Osteoblast (primary cell): ENCODE results near the gene DNAH17. TPM values are rescaled to one million over a fixed set of nuclear protein-coding genes. Genes with fewer than 3 reads are reported as not detected.

Experiments used
- DNase-seq: peaks from one replicate; pipeline ENCODE4 v3.0.0; 2011; ENCODE audit warnings: low spot score, mixed read lengths; ENCODE audit not compliant: insufficient read length; ENCODE audit errors: missing footprints
- H2AFZ ChIP-seq: 2 replicates; pipeline ENCODE4 v1.6.0; 2011; ENCODE audit warnings: mild to moderate bottlenecking, low read length
- H3K27ac ChIP-seq: 2 replicates; pipeline ENCODE4 v1.5.1; 2011; ENCODE audit warnings: mild to moderate bottlenecking, low read depth, low read length, moderate library complexity
- H3K27me3 ChIP-seq: 2 replicates; pipeline ENCODE4 v1.6.0; 2012; ENCODE audit warnings: mild to moderate bottlenecking, control low read depth, inconsistent platforms, low read length, moderate library complexity; ENCODE audit not compliant: insufficient read depth
- H3K36me3 ChIP-seq: 2 replicates; pipeline ENCODE4 v1.5.1; 2011; ENCODE audit warnings: mild to moderate bottlenecking, low read length, control low read depth, moderate library complexity; ENCODE audit not compliant: insufficient read depth
- H3K4me1 ChIP-seq: 2 replicates; pipeline ENCODE4 v1.5.1; 2011; ENCODE audit warnings: mild to moderate bottlenecking, low read length, control low read depth, moderate library complexity; ENCODE audit not compliant: insufficient read depth
- H3K4me2 ChIP-seq: 2 replicates; pipeline ENCODE4 v1.6.0; 2011; ENCODE audit warnings: mild to moderate bottlenecking, low read length; ENCODE audit not compliant: insufficient read depth
- H3K4me3 ChIP-seq: fragments of 200-600 bp; sonication (generic); 3 replicates; pipeline ENCODE4 v1.5.1; 2012; ENCODE audit warnings: mild to moderate bottlenecking, low read length, inconsistent platforms; ENCODE audit not compliant: insufficient read depth
- H3K79me2 ChIP-seq: 2 replicates; pipeline ENCODE4 v1.6.0; 2012; ENCODE audit warnings: mild to moderate bottlenecking, low read length, control low read depth, inconsistent platforms; ENCODE audit not compliant: insufficient read depth
- H3K9me3 ChIP-seq: 2 replicates; pipeline ENCODE4 v1.5.1; 2011; ENCODE audit warnings: low read depth, low read length, control low read depth
- H4K20me1 ChIP-seq: 2 replicates; pipeline ENCODE4 v1.6.0; 2012; ENCODE audit warnings: mild to moderate bottlenecking, low read length, control low read depth; ENCODE audit not compliant: insufficient read depth
- total RNA-seq: library from RNA; depleted of rRNA; stranded (reverse); fragments of >200 nt; gene quantifications from 2 replicates; pipeline ENCODE4 v1.2.3, GENCODE V29; 2012
- TF ChIP-seq, protein P1 (sequence below): IDR thresholded peaks from 2 replicates; pipeline ENCODE4 v1.5.1; 2011; ENCODE audit warnings: mild to moderate bottlenecking, low read depth, low read length, moderate library complexity; ENCODE audit errors: extremely low read depth

The DNAH17 gene
- total RNA-seq, 1 donor = under 0.01 TPM

DNA sequence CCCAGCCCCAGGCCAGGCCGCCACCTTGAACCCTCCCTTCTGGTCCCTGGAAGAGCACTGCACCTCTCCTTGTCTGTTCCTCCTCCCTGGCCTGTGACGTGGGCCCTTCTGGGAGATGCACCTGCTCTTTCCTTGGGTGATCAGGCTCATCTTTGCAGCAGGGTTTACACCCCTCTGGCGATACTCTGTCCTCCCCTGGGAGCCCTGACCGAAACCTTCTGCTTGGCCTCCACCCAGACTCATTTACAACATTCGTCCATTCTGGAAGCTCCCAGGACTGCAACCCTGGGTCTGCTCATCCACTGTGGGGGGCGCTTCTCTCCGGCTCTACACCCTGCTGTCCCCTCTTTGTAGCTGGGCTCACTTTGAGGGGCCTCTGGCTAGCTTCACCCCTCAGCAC is 125.4 kb downstream of the DNAH17 start:
- TF ChIP-seq, protein P1, sequence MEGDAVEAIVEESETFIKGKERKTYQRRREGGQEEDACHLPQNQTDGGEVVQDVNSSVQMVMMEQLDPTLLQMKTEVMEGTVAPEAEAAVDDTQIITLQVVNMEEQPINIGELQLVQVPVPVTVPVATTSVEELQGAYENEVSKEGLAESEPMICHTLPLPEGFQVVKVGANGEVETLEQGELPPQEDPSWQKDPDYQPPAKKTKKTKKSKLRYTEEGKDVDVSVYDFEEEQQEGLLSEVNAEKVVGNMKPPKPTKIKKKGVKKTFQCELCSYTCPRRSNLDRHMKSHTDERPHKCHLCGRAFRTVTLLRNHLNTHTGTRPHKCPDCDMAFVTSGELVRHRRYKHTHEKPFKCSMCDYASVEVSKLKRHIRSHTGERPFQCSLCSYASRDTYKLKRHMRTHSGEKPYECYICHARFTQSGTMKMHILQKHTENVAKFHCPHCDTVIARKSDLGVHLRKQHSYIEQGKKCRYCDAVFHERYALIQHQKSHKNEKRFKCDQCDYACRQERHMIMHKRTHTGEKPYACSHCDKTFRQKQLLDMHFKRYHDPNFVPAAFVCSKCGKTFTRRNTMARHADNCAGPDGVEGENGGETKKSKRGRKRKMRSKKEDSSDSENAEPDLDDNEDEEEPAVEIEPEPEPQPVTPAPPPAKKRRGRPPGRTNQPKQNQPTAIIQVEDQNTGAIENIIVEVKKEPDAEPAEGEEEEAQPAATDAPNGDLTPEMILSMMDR = no peak
- no peak for DNase-seq

GRCh38 chr17:78450696-78451345 is 126.4 kb downstream of the DNAH17 start:
- Histone ChIP-seq H4K20me1 (no peaks in the 10 kb centered on the region), H3K4me3 (no peak overlapping the region), H2AFZ (no peak overlapping the region), H3K4me2 (no peak overlapping the region), H3K9me3 (no peaks in the 10 kb centered on the region), H3K27me3 (no peaks in the 10 kb centered on the region), H3K36me3 (no peaks in the 10 kb centered on the region), H3K4me1 (no peaks in the 10 kb centered on the region), H3K27ac (no peak overlapping the region), H3K79me2 (no peaks in the 10 kb centered on the region)
- DNase-seq = no peak
- TF ChIP-seq, protein P1 = no peak

More for the DNA sequence above, 125.4 kb downstream of the DNAH17 start:
- Histone ChIP-seq H3K4me1 (no peaks in the 10 kb centered on the region), H4K20me1 (no peaks in the 10 kb centered on the region), H3K27me3 (peaks cover 6% of the 10 kb centered on the region), H3K79me2 (no peaks in the 10 kb centered on the region), H3K9me3 (no peaks in the 10 kb centered on the region), H3K4me2 (no peak overlapping the region), H3K4me3 (no peak overlapping the region), H3K36me3 (no peaks in the 10 kb centered on the region), H3K27ac (no peak overlapping the region), H2AFZ (no peak overlapping the region)

GRCh38 chr17:78449983-78450595 is 127.1 kb downstream of the DNAH17 start:
- TF ChIP-seq, protein P1 = no peak
- no peak overlapping the region for H3K27ac ChIP-seq
- no peaks in the 10 kb centered on the region for H3K9me3 ChIP-seq
- H3K36me3 ChIP-seq = no peaks in the 10 kb centered on the region
- H3K79me2 ChIP-seq = no peaks in the 10 kb centered on the region
- H3K4me3 ChIP-seq = no peak overlapping the region
- H2AFZ ChIP-seq = no peak overlapping the region
- DNase-seq = no peak
- H3K4me2 ChIP-seq = no peak overlapping the region
- H4K20me1 ChIP-seq = no peaks in the 10 kb centered on the region
- H3K27me3 ChIP-seq = no peaks in the 10 kb centered on the region
- H3K4me1 ChIP-seq = no peaks in the 10 kb centered on the region

DNA sequence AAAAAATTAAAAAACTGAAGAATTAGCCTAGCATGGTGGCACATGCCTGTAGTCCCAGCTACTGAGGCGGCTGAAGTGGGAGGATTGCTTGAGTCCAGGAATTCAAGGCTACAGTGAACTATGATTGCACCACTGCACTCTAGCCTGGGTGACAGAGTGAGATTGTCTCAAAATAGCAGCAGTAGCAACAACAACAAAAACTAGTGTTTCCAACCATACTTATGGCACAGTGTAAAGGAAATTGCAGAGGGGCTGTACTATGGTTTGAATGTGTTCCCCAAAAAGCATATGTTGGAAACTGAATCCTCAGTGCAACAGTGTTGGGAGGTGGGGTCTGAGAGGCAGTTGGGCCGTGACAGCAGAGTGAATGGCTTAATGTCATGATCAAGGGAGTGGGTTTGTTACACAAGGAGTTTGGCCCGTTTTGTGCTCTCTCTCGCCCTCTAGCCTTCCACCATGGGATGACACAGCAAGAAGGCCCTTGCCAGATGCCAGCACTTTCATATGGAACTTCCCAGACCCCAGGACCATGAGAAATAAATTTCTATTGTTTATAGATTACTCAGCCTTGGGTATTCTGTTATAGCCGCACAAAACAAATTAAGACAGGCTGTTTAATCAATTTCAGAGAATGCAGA is 128.7 kb downstream of the DNAH17 start:
- H4K20me1 ChIP-seq = no peaks in the 10 kb centered on the region
- DNase-seq = no peak

More for the DNA sequence above, 128.7 kb downstream of the DNAH17 start:
- H3K79me2 ChIP-seq = no peaks in the 10 kb centered on the region
- no peak overlapping the region for H3K4me3 ChIP-seq
- H3K27ac ChIP-seq = no peak overlapping the region
- H2AFZ ChIP-seq = no peak overlapping the region
- TF ChIP-seq, protein P1 = peak; percentile 10
- no peaks in the 10 kb centered on the region for H3K4me1 ChIP-seq
- H3K27me3 ChIP-seq = no peaks in the 10 kb centered on the region
- H3K9me3 ChIP-seq = no peaks in the 10 kb centered on the region
- no peaks in the 10 kb centered on the region for H3K36me3 ChIP-seq
- no peak overlapping the region for H3K4me2 ChIP-seq
